Neuronal stem cell (in vitro differentiated cells): ENCODE results near the gene LTBP1.

Experiments
- DNase-seq: peaks from one replicate; pipeline ENCODE4 v3.0.0-alpha.2; 2013; ENCODE audit warnings: low spot score
- H2AFZ ChIP-seq: one replicate; pipeline ENCODE4 v1.6.1; 2013; ENCODE audit warnings: mild to moderate bottlenecking, low read length, inconsistent platforms
- H2AK5ac ChIP-seq: 2 replicates; pipeline ENCODE4 v1.6.1; 2013; ENCODE audit warnings: low read depth, mild to moderate bottlenecking, inconsistent platforms, low read length, moderate library complexity, mixed read lengths
- H2BK120ac ChIP-seq: 2 replicates; pipeline ENCODE4 v1.6.1; 2013; ENCODE audit warnings: low read depth, mild to moderate bottlenecking, inconsistent platforms, low read length, moderate library complexity, mixed read lengths
- H2BK12ac ChIP-seq: one replicate; pipeline ENCODE4 v1.6.1; 2013; ENCODE audit warnings: low read length, inconsistent platforms
- H2BK15ac ChIP-seq: 2 replicates; pipeline ENCODE4 v1.6.1; 2013; ENCODE audit warnings: mild to moderate bottlenecking, low read length, inconsistent platforms, mixed read lengths
- H2BK5ac ChIP-seq: one replicate; pipeline ENCODE4 v1.6.1; 2013; ENCODE audit warnings: inconsistent platforms, mild to moderate bottlenecking, low read length, moderate library complexity
- H3K14ac ChIP-seq: one replicate; pipeline ENCODE4 v1.6.1; 2013; ENCODE audit warnings: low read length, inconsistent platforms
- H3K18ac ChIP-seq: 2 replicates; pipeline ENCODE4 v1.6.1; 2013; ENCODE audit warnings: low read length, inconsistent platforms
- H3K23ac ChIP-seq: 2 replicates; pipeline ENCODE4 v1.6.1; 2013; ENCODE audit warnings: low read depth, mild to moderate bottlenecking, mixed read lengths, low read length, inconsistent platforms; ENCODE audit not compliant: poor library complexity
- H3K27ac ChIP-seq: replicated peaks from 3 replicates; pipeline ENCODE4 v1.5.1; 2013; ENCODE audit warnings: low read length, inconsistent platforms
- H3K27me3 ChIP-seq, 3 experiments: 2 replicates each; pipeline ENCODE4 v1.6.1; 2013; ENCODE audit warnings: low read length in 3 of 3, mild to moderate bottlenecking in 2 of 3, inconsistent platforms in 1 of 3, low read depth in 1 of 3, mixed read lengths in 1 of 3, moderate library complexity in 1 of 3; ENCODE audit not compliant: control insufficient read depth in 3 of 3, insufficient read depth in 3 of 3
- H3K36me3 ChIP-seq, 2 donors: replicated peaks in 1 of 2; 2 replicates each; pipeline ENCODE4 v1.6.1; 2013; ENCODE audit warnings: low read length in 2 of 2; ENCODE audit not compliant: control insufficient read depth in 2 of 2, insufficient read depth in 2 of 2
- H3K4ac ChIP-seq: 2 replicates; pipeline ENCODE4 v1.6.1; 2013; ENCODE audit warnings: inconsistent platforms, mild to moderate bottlenecking, low read length, moderate library complexity
- H3K4me1 ChIP-seq, 2 donors: 1 replicate in 1 of 2; 2 replicates in 1 of 2; pipeline ENCODE4 v1.6.1; 2013; ENCODE audit warnings: low read length in 2 of 2, low read depth in 1 of 2; ENCODE audit not compliant: control insufficient read depth in 2 of 2, insufficient read depth in 1 of 2
- H3K4me2 ChIP-seq: one replicate; pipeline ENCODE4 v1.6.1; 2013; ENCODE audit warnings: mild to moderate bottlenecking, low read length, inconsistent platforms; ENCODE audit not compliant: insufficient read depth, poor library complexity, severe bottlenecking
- H3K4me3 ChIP-seq, 2 donors: 2 replicates each; pipeline ENCODE4 v1.5.1; 2013; ENCODE audit warnings: low read length in 2 of 2, mild to moderate bottlenecking in 2 of 2, inconsistent platforms in 1 of 2, moderate library complexity in 1 of 2
- H3K79me1 ChIP-seq: one replicate; pipeline ENCODE4 v1.6.1; 2013; ENCODE audit warnings: low read depth, mild to moderate bottlenecking, inconsistent platforms, low read length, moderate library complexity
- H3K9ac ChIP-seq: one replicate; pipeline ENCODE4 v1.6.1; 2013; ENCODE audit warnings: mild to moderate bottlenecking, low read depth, low read length, inconsistent platforms; ENCODE audit not compliant: poor library complexity
- H3K9me3 ChIP-seq, 2 donors: replicated peaks in 1 of 2; 2 replicates each; pipeline versions ENCODE3 to v1.6.1; 2013; ENCODE audit warnings: low read length in 2 of 2, mild to moderate bottlenecking in 2 of 2, inconsistent platforms in 1 of 2, low read depth in 1 of 2, mixed read lengths in 1 of 2, moderate library complexity in 1 of 2; ENCODE audit not compliant: control insufficient read depth in 2 of 2, insufficient read depth in 1 of 2
- H4K8ac ChIP-seq: one replicate; pipeline ENCODE4 v1.6.1; 2013; ENCODE audit warnings: low read depth, mild to moderate bottlenecking, inconsistent platforms, low read length, moderate library complexity
- H4K91ac ChIP-seq: one replicate; pipeline ENCODE4 v1.6.1; 2013; ENCODE audit warnings: low read length, low read depth, mild to moderate bottlenecking, inconsistent platforms; ENCODE audit not compliant: poor library complexity
- WGBS, 2 donors: extraction: QIAGEN DNeasy Blood & Tissue Kit; methylation state at CpG; one replicate each; pipeline ENCODE4 v1.1.7; 2013; ENCODE audit warnings: missing lambda C conversion rate in 2 of 2, mixed read lengths in 1 of 2; ENCODE audit not compliant: insufficient read length in 2 of 2, insufficient replicate concordance in 1 of 2; ENCODE audit errors: extremely low coverage in 2 of 2; 5-methylcytosine and 5-hydroxymethylcytosine counted together

Gene LTBP1

GRCh38 chr2:33126958-33127357 is 180.2 kb downstream of the LTBP1 start:
- no peak overlapping the region for H3K18ac ChIP-seq
- no peak overlapping the region for H2BK5ac ChIP-seq
- no peak overlapping the region for H4K91ac ChIP-seq
- H2AFZ ChIP-seq: no peak overlapping the region
- no peaks in the 10 kb centered on the region for H3K9me3 ChIP-seq
- no peak overlapping the region for H3K4me2 ChIP-seq
- no peaks in the 10 kb centered on the region for H3K36me3 ChIP-seq
- DNase-seq: no peak
- H3K4me1 ChIP-seq: no peaks in the 10 kb centered on the region
- no peak overlapping the region for H2BK15ac ChIP-seq
- H3K9ac ChIP-seq: no peak overlapping the region
- no peak overlapping the region for H3K4me3 ChIP-seq
- no peak overlapping the region for H2AK5ac ChIP-seq
- no peak overlapping the region for H2BK120ac ChIP-seq
- no peak overlapping the region for H4K8ac ChIP-seq
- H3K14ac ChIP-seq: no peak overlapping the region
- no CpG with 5 or more reads among the region's 3 CpGs for WGBS, 2 donors
- H3K4ac ChIP-seq: no peak overlapping the region
- no peak overlapping the region for H3K23ac ChIP-seq
- no peaks in the 10 kb centered on the region for H3K79me1 ChIP-seq
- H3K27ac ChIP-seq: no peak overlapping the region
- no peak overlapping the region for H2BK12ac ChIP-seq
- H3K27me3 ChIP-seq: no peaks in the 10 kb centered on the region

GRCh38 chr2:33129263-33130053 is 182.7 kb downstream of the LTBP1 start:
- no peaks in the 10 kb centered on the region for H3K36me3 ChIP-seq

GRCh38 chr2:33130054-33130447 is 183.3 kb downstream of the LTBP1 start:
- no peak for DNase-seq
- no CpG with 5 or more reads among the region's 7 CpGs for WGBS, 2 donors

More at GRCh38 chr2:33129263-33130053, 182.7 kb downstream of the LTBP1 start:
- H3K4me3 ChIP-seq: no peak overlapping the region
- no CpG with 5 or more reads among the region's 7 CpGs for WGBS, 2 donors
- H3K9me3 ChIP-seq: no peaks in the 10 kb centered on the region
- H2AFZ ChIP-seq: no peak overlapping the region
- H3K79me1 ChIP-seq: no peaks in the 10 kb centered on the region
- H4K8ac ChIP-seq: no peak overlapping the region
- H2BK5ac ChIP-seq: no peak overlapping the region
- H3K4me2 ChIP-seq: no peak overlapping the region
- H4K91ac ChIP-seq: no peak overlapping the region
- peaks cover 4 to 10% of the 10 kb centered on the region in 2 donors for H3K4me1 ChIP-seq
- H2BK120ac ChIP-seq: no peak overlapping the region
- no peak for DNase-seq
- H2AK5ac ChIP-seq: no peak overlapping the region
- no peak overlapping the region for H3K18ac ChIP-seq
- H3K27ac ChIP-seq: no peak overlapping the region
- no peak overlapping the region for H2BK15ac ChIP-seq
- H3K27me3 ChIP-seq: no peaks in the 10 kb centered on the region
- H3K4ac ChIP-seq: no peak overlapping the region
- no peak overlapping the region for H3K23ac ChIP-seq
- no peak overlapping the region for H3K9ac ChIP-seq
- no peak overlapping the region for H2BK12ac ChIP-seq
- H3K14ac ChIP-seq: no peak overlapping the region

GRCh38 chr2:33130544-33130943 is 183.8 kb downstream of the LTBP1 start:
- Histone ChIP-seq H2BK120ac (no peak overlapping the region), H3K27me3 (no peaks in the 10 kb centered on the region), H3K18ac (no peak overlapping the region), H3K36me3 (peaks cover 0 to 2% of the 10 kb centered on the region in 2 donors), H4K8ac (no peak overlapping the region), H2BK12ac (no peak overlapping the region), H4K91ac (no peak overlapping the region), H3K9me3 (no peaks in the 10 kb centered on the region), H2BK5ac (no peak overlapping the region), H2BK15ac (no peak overlapping the region), H2AK5ac (no peak overlapping the region), H3K4me1 (peaks cover 5 to 13% of the 10 kb centered on the region in 2 donors), H3K27ac (no peak overlapping the region), H3K9ac (no peak overlapping the region), H3K4ac (no peak overlapping the region), H3K14ac (no peak overlapping the region), H3K23ac (no peak overlapping the region), H3K4me3 (no peak overlapping the region), H3K79me1 (no peaks in the 10 kb centered on the region), H3K4me2 (no peak overlapping the region), H2AFZ (no peak overlapping the region)
- WGBS, 2 donors: no CpG with 5 or more reads among the region's 6 CpGs
- DNase-seq: no peak

More at GRCh38 chr2:33130054-33130447, 183.3 kb downstream of the LTBP1 start:
- Histone ChIP-seq H3K4ac (no peak overlapping the region), H3K18ac (no peak overlapping the region), H2BK5ac (no peak overlapping the region), H3K9ac (no peak overlapping the region), H2BK15ac (no peak overlapping the region), H3K9me3 (no peaks in the 10 kb centered on the region), H3K27ac (no peak overlapping the region), H3K36me3 (peaks cover 0 to 2% of the 10 kb centered on the region in 2 donors), H3K27me3 (no peaks in the 10 kb centered on the region), H2BK12ac (no peak overlapping the region), H3K4me2 (no peak overlapping the region), H3K4me1 (peaks cover 5 to 13% of the 10 kb centered on the region in 2 donors), H3K4me3 (no peak overlapping the region), H3K14ac (no peak overlapping the region), H2BK120ac (no peak overlapping the region), H4K91ac (no peak overlapping the region), H2AFZ (no peak overlapping the region), H4K8ac (no peak overlapping the region), H2AK5ac (no peak overlapping the region), H3K23ac (no peak overlapping the region), H3K79me1 (no peaks in the 10 kb centered on the region)
